Measurements from ENCODE around the gene AHDC1. TPM values are rescaled to one million over a fixed set of nuclear protein-coding genes. Genes with fewer than 3 reads are reported as not detected.

AHDC1 gene
- total RNA-seq, 1 donor from 2014 or later, result 6.7 TPM

DNA sequence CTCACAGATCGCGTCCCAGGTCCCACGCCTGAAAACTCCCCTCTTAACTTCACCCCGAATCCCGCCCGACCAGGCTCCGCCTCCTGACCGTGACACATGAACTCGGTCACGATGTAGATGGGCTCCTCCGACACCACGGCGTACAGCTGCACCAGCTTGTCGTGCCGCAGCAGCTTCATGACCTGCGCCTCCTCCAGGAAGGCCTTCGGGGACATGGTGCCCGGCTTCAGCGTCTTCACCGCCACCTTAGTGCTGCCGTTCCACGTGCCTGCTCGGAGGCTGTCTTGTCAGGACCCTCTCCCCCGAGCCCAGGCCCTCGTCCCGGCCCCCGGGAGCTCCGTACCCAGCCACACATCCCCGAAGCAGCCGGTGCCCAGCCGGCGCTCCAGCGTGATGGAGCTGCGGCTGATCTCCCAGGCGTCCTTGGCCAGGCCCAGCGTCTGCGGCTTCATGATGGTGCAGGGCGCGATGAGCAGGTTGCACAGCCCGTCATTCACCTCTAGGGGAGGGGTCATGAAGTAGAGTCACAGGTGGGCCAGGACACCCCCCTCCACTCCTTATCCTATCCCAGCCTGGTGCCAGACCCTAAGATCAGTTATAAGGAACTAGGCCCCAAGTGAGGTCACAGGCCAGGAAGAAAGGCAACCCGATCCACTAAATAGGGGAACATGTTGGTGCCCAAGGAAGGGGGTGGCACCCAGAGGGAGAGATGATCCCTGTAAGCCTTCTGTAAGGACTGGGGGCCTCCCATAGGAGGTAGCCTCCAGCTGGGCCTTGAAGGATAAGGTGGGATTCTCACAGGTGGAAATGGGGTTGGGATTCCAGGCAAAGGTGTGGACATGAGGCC, 11.6 kb upstream of the AHDC1 start:
- DNase-seq (ENCODE audit: low read depth in 2 of 2), result no peak

DNA sequence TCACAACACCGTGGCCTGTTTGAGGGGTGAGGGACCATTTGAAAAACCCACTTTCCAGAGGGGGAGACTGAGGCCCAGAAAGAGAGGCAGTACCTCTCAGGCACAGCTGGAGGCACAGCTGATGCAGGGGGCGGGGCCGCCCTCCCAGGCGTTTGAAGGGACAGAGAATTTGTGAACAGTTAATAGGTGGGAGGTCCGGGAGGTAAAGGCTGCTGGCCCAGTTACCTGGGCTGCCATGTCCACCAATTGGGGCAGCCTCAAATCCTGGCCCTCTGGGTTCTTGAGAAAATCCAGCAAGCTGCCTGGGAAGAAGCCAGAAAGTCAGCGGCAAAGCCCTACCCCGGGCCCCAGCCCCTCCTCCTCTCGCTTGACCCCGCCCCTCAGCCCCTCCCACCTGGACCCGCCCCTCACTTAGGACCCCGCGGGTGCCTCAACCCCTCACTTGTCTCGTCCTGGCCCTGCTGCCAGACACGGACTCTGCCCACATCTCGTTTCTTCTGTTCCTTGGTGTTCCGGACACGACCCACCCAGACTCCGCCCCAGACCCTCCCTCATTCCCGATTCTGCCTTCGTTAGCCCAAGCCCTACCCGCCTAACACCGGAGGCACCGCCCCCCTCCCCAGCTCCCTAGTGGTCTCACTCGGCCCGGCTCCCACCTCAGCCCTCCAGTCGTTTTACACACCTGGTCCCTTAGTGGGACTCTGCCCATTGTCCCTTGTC, 10.8 kb upstream of the AHDC1 start:
- no peak for DNase-seq (ENCODE audit: low read depth in 2 of 2)

DNA sequence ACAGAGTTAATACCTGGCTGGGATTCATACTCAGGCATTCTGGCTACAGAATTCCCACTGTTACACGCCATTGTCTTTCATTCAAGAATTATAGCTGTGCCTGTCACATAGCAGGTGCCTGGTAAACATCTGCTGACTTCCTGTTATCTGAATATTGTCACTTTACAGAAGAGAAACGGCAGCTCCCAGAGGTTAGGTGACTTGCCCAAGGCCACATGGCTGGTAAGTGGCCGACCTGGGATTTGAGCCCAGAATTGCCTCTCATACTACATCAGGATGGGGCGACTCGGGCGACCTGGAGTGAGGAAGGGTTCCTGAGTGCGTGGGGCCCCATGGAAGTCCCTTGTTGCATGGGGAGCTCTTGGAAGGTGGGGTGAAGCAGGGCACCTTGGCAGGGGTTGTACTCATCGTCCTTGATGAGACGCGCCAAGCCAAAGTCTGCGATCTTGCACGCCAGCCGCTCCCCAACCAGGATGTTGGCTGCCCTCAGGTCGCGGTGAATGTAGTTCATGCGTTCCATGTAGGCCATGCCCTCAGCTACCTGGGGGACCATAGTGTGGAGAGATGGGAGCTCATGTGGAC, 10.2 kb upstream of the AHDC1 start:
- peak in 1 of 2 donors; percentile 44 for DNase-seq (ENCODE audit: low read depth in 2 of 2)

DNA sequence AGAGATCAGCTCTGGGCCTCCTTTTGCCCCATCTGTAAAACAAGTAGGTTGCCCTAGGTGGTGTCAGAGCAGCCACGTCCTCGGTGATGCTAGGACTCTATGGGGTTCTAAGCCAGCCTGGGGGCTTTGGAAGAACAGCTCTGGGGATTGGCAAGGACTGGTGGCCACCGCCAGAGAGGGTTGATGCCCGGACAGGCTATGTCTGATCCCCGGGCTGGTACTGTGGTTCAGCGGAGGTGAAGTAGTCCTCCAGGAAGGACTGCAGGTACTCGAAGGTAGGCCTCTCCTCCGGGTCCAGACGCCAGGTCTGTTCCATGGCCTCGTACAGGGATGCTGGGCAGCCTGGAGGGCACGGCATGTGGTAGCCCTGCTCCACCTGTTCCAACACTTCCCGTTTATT, 8.8 kb upstream of the AHDC1 start:
- no peak for DNase-seq (ENCODE audit: low read depth in 2 of 2)

DNA sequence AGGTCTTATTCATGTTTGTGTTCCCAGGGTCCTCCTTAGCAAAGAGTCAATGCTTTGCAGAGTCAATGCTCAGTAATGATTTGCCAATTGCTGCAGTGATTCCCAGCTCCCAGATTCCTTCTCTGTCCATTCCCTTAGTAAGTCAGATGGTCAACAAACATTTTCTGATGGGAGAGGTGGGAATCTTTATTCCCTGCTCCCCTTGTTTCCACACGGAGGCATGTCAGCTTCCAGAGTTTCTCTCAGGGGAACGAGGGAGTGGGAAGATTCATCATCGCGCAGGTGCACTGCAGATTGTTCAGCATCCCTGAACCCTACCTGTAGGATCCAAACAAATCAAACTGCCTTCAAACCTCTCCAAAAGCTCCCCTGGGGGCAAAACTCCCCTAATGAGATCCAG, 7.5 kb upstream of the AHDC1 start:
- no peak for DNase-seq (ENCODE audit: low read depth in 2 of 2)

DNA sequence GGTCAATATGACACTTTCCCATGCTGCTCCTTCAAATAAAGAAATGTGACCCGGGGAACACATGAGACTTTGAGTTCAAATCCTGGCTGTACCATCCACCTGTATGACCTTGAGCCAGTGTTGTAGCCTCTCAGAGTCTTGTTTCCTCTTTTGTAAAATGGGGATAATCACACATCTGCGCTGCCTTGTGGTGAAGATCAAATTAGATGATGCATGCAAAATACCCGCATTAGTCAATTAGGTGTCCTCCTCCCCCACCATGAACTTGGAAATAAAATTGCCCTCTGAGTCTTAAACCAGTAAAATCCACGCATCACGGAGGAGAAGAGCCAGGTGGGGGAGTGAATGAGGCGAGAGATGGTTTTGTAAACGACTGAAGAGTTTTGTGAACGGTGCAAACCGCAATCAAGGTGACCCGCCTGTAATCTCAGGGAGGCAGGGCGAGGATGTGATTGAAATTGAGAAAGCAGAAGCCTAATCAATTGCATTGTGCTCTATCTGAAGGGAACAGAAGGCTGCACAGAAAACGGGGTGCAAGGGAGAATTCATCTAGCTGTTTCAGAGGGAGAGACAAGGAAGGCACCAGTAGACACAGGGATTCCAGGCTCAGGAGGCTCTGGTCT, 5.8 kb upstream of the AHDC1 start:
- DNase-seq (ENCODE audit: low read depth in 2 of 2), result no peak

DNA sequence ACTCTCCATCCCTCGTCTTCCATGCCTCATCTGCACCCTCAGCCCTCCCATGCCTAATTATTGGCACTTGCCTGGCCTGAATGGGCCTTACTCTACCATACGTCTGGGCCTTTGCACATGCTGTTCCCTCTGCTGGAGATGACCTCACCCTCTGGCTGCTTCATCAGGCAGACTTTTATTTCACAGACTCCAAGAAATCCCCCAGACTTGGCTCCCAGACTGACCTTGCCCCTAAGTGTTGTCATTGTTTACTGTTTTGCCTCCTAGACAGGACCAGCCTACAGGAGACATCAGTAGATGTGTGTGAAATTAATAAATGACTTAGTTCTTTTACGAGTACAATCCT, 5.2 kb upstream of the AHDC1 start:
- DNase-seq (ENCODE audit: low read depth in 2 of 2), result no peak

DNA sequence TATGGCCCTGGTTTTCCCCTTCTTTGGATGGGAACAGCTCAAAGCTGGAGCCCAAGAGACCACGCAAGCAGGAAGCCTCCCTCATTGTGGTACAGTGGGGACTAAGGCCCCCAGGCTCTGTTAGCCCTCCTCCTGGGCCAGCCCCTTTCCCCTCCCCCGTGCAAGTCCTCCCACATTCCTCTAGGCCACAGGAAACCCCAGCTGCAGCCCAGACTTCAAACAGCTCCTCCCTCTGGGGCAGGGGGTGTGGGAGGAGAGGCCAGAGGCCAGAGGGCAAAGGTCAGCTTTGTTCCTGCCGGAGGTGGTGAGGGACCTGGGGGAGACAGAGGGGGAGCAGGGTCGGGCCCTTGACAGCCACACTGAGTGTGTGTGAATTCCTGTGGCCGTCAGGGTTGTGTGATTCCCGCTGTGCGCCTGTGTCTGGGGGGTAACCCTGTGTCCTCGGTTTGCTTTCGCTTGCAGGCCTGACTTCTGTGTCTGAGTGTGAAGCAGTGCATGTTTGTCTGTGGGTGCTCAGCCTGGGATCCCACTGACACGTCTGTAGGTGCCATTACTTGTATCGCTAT, 3.4 kb upstream of the AHDC1 start:
- no peak for DNase-seq (ENCODE audit: low read depth in 2 of 2)

DNA sequence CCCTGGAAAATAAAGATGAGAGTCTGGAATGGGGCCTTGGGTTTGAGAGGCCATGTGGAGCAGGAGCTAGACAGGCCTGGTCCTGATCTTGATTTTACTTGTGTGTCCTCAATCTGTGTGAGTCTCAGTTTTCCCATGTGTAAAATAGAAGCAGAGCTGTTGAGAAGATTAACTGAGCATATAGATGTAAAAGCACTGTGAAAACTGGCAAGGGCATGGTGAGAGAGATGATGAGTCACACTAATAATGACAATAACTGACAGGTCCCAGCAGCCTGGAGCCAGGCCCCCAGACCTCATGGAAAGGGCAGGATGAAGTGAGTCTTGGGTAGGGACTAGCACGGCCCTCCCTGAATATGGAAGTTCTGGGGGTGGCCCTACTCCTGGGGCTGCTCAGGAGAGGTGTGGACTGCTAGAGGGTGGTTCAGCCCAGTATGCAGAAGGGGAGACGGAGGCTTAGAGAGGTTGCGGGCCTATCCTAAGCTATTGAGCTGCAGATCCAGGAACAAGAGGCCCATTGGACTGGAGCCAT, 2.8 kb upstream of the AHDC1 start:
- DNase-seq (ENCODE audit: low read depth in 2 of 2), result peak; percentile 45 to 53

DNA sequence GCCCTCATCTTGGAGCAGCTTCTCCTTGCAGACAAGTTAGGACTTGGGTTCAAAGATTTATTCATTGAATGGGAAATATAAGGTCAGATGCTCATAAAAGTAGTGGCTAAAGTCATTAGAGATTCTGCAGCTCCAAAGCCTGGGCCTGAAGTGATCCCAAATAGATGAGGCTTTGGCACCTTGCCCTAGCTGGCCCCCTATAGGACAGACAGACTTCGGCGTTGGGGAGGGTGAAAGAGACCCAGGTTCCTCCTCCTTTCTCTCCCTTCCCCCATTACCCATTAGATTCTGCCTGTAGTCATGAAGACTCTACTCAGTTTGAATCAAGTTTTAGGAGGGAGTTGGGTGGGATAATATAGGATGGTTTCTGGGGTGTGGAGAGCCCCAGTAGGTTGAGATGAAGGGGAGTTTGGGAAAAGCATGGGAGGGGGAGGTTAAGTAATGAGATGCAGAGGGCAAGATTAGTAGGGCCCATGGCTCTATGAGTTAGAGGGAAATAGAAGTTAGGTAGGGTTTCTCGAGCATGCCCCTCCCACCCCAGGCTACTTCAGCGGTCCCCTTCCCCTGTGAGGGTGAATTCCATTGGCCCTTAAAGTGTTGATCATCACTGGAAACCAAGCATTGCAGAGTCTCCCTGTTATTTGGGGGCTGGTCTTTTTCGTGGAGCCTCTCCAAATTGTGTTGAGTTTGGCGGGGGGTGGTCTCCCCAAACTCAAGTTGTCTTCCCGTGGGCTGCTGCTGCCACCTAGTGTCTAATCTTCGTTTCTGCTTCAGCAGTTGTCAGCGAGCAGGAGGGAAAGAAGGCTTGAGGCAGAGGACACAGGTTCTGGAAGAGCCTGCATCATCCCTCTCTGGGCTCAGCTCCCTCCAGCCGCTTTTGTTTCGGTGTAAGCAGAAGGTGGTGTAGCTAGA, 2.1 kb upstream of the AHDC1 start:
- peak; percentile 60 to 71 for DNase-seq (ENCODE audit: low read depth in 2 of 2)

DNA sequence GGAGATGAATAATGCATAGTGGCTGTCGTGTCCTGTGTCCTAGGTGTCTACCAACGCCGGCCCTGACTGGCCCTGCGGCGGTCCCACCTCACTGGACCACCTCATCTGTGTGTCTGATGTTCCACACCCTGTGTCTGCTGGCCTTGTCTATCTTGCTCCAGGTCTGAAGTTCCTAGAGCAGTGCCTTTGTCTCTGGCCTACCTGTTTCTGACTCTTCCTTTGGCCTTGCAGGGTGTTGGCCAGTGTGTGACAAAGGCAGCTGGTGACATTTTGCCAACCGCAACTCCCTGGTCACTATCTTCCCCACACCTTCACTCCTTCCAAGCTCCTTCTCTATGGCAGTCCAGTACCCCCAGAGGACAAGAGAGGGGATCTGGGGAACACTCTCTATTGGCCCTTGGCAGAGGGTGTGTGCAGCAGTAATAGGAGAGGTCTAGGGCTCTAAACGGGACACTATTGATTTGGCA, 1.4 kb upstream of the AHDC1 start:
- no peak for DNase-seq (ENCODE audit: low read depth in 2 of 2)

DNA sequence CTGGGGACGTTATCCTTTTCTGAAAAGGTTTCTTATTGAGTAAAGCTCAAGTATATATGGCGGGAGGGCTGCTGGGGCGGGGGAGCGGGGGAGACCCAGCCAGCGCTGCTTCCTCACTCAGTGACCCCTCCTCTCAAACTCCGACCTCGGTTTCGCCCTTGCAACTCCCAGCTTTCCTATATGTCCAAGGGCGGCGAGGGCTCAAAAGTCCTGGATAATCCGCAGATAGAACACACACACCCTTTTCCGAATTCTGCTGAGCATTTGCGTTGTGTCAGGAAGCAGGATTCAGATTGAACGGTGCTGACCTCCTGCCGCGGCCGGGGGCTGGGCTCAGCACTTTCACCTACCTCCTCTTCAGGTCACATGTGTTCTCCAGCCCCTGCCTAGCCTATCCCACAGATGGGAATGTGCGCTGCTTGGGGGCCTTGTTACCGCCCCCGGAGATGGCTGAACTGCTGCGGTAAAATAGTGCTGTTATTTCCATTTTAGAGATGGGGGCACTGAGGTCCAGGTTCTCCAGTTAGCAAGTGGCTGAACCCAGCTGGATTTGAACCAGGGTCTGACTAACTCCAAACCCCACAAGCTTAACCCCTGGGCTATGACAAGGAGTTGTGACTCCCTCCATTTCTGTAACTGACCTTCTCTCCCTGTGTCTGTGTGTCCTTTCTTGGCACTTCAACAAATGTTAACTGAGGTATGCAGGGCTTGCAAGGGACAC, 795 bp upstream of the AHDC1 start:
- no peak for DNase-seq (ENCODE audit: low read depth in 2 of 2)

DNA sequence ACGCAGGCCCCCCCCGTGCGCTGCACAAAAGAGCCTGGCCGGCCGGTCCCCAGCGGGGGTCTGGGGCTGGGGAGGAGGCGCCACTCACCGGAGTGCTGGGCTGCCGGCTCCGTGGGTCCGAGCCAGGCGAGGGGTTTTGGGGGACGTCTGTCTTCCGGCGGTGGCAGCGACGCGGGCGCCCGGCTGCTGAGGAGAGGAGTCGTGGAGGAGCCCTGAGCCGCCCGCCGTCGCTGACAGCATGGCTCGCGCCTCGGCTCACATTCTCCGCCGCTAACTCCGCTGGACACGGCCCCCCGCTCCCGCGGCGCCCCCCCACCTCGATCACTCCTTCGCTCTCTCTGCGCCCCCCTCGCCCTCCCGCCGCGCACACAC, 649 bp downstream of the AHDC1 start:
- DNase-seq (ENCODE audit: low read depth in 2 of 2), result peak in 1 of 2 donors; percentile 44

DNA sequence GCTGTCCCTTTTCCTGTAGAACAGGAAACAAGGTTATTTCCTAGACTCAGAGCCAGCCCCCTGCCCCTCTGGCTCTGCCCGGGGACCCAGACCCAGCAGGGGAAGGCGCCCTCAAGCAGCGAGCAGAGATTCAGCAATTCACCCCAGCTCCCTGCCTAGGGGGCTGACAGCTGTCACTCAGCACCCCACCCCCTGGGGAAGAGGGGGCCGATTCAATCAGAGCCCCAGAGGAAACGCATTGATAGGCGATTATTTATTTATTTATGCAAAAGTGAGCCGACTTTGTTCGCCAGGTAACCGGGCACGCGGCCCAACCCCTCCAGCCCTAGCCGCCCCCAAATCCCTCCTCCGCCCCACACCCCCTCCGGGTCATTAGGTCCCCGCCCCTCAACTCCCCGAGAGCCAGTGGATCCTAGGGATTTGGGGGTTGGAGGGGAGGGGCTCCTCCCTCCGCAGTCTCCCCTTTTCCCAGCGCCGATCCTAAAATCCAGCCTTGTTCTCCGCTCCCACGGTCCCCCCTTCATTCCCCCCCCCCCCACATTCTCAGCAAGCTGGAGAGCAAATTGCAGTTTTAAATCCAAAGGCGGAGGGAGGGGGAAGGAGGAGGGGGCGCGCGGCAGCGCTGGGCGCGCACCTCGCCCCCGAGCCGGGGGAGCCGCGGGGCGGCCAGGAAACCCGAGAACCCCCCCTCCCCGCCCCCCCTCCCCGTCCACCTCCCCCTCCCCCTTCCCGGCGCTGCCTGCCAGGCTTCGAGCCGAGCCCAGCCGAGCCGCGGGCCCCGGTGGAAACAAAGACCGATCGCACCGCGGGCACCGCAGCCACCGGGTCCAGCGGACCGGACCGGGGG, 1.3 kb downstream of the AHDC1 start:
- DNase-seq (ENCODE audit: low read depth in 2 of 2), result peak; percentile 53 to 71

DNA sequence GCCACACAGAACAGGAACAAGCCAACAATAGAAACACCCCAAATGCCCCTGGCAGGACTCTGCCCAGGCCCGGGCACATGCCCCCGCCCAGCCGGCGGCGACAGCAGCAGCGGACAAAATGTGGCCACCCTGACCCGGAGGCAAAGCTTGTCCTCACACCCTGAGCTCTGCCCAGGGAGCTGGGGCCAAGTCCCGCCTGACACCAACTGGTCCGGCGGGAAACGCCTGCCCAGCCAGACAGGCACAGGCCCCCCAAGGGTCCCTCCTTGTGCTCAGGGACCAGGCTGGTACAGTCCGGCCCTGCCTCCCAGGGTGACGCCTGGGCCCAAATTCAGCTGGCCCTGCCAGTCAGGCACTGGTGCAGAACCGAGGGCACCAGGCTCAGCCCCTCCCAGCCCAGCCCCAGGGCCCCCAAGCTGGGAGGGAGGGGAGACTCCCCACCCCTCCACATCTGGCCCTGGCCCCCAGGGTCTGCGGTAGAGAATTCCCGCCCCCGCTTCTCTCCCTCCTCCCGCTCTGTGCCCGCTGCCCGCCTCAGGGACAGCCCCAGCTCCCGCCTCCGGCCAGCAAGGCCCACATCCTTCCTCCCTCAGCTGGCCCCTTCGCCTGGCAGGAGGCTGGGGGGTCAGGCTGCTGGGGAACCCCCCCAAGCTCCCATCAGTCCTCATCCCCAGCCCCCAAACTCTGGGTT, 2.0 kb downstream of the AHDC1 start:
- peak in 1 of 2 donors; percentile 27 for DNase-seq (ENCODE audit: low read depth in 2 of 2)

DNA sequence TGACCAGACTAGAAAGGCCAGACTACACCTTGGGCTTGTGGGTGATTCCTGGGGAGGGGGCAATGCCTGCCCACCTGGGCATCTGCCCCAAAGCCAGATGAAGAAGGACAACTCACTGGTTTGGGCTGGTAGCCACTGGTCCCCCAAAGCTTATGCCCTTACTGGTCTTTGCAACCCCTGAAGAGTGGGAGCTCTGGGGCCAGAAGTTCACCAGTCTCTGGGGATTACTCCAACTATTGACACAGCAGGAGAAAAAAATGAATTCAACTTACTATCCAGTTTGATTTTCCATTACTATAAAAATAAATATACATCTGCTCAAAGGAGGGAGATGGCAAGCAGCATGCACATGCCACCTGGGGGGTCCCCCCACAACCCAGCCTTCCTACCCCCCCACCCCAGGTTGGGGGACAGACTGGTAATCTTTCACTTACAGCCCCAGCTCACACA, 2.6 kb downstream of the AHDC1 start:
- no peak for DNase-seq (ENCODE audit: low read depth in 2 of 2)

DNA sequence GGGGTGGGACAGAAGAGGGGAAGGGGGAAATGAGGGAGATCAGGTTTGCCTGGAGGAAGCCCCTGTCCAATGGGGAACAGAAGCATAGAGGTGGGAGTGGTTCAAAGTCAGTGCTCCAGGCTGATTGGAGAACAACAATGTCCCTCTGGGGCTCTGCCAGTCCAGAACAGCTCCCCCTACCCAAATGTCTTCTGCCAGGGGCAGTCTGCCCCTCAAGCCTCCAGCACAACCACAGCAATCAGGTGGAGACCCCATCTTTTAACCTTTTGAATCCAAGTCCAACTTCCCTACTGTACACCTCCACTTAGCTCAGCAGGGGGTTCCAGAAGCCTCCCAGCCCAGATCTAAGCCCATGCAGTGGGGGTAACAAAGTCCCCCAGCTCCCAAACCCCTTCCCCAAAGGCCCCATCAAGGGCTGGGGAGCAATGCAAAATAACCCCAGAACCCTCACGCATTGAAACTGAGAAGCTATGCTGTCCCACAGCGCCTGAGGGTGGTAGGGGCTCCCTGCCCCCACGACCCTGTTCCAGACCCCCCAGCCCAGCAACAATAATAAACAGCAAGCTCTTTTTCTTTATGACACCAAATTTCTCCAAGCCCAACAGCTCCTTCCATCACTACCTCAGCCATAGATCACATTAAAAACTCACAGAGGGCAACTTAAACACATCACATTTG, 3.3 kb downstream of the AHDC1 start:
- peak; percentile 32 to 59 for DNase-seq (ENCODE audit: low read depth in 2 of 2)
